A673 (cell line): ENCODE measurements around the gene DDX54.

Experiments used
- CTCF ChIP-seq: fragments of 300-800, 200-600 bp; sonication (generic); conservative IDR thresholded peaks from 2 replicates; pipeline ENCODE4 v1.5.1; 2017; ENCODE audit warnings: low read depth, mild to moderate bottlenecking, antibody characterized with exemption, low read length, moderate library complexity, mixed read lengths
- EZH2 ChIP-seq: fragments of 200-600 bp; sonication (generic); IDR thresholded peaks from 2 replicates; pipeline ENCODE4 v1.6.1; 2017; ENCODE audit warnings: borderline replicate concordance, low read depth, mild to moderate bottlenecking, mixed read lengths, antibody characterized with exemption, low read length; ENCODE audit not compliant: poor library complexity, severe bottlenecking

DNA sequence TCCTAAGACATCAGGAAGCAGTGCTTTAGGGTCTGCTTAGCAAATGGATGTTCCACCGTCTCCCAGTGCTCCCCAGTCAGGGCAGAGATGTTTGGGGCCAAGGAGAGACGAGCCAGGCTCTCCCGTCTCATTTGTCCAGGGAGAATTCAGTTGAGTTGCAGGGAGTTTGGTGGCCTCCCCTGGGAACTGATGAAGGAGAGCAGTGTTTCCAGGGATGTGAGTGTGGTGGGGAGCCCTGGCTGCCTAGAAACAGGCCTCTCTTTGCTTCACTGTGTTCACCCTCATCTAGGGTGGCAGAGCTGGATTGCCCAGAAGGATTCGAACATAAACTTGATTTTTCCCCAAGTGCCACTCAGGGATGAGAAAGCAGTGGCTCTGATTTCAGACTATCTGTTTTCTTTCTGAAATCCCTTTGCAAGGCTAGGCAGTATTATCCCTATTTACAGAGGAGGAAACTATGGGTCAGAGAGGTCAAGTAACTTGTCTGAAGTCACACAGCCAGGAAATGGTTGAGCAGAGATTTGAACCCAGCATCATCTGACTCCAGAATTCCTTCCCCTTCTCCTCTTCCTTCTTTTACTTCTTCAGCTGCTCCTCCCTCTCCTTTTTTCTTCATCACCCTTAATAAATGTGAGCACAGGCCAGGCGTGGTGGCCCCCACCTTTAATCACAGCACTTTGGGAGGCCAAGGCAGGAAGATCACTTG, 42.6 kb upstream of the DDX54 start:
- TF ChIP-seq EZH2 = no peak
- TF ChIP-seq CTCF = no peak
